Measurements from ENCODE around the gene PITPNM3.

- TF ChIP-seq POLR2A (IDR thresholded peaks at IDR 0.05; ENCODE audit: low read length) (no peak), GATA1 (IDR thresholded peaks at IDR 0.05; ENCODE audit: low read depth, low read length) (no peak)
Observed at GRCh38 chr17:6470751-6471521, 85.4 kb downstream of the PITPNM3 start.
